ENCODE results near the gene GRID2. TPM values are rescaled to one million over a fixed set of nuclear protein-coding genes. Genes with fewer than 3 reads are reported as not detected.

Gene GRID2
- total and polyA plus RNA-seq, 2 of the 4 experiments (the other 2 are of a cell fraction) = under 0.01 TPM; not detected in 1

GRCh38 chr4:93184053-93184452 is 880.3 kb downstream of the GRID2 start:
- no TSS peak for BruUV-seq (replicated peaks)
- H4K20me1 ChIP-seq (ENCODE audit: insufficient read depth, low read length) = no peaks in the 10 kb centered on the region
- no peak overlapping the region for H4K8ac ChIP-seq (ENCODE audit: low read depth in 2 of 2, low read length in 2 of 2)
- H4K5ac ChIP-seq (ENCODE audit: low read depth, low read length) = no peak overlapping the region
- H3K79me1 ChIP-seq (ENCODE audit: low read depth in 1 of 2, low read length in 2 of 2) = no peaks in the 10 kb centered on the region
- no peaks in the 10 kb centered on the region for H3K9me1 ChIP-seq (ENCODE audit: insufficient read depth, low read length)
- no peak overlapping the region for H3K27ac ChIP-seq (ENCODE audit: insufficient read depth, low read length)
- no peak overlapping the region for H2AK9ac ChIP-seq (replicated peaks; ENCODE audit: low read depth, low read length, poor library complexity)
- H3K14ac ChIP-seq (replicated peaks; ENCODE audit: low read depth, low read length) = no peak overlapping the region
- H3K9ac ChIP-seq (ENCODE audit: low read depth, low read length) = no peak overlapping the region
- H2BK15ac ChIP-seq (ENCODE audit: low read depth, low read length) = no peak overlapping the region
- H3K18ac ChIP-seq (ENCODE audit: low read depth, low read length) = no peak overlapping the region
- ChIA-PET CTCF (interaction anchor here (0.6 kb wide), 2 partner anchors 25 to 328 kb away, joined by 3 to 7 read pairs; no protein-coding TSS in a partner anchor), POLR2A (ENCODE audit: unreplicated experiment) (no interaction called here)
- dilution Hi-C loops (cut with HindIII; ENCODE audit: low sequenced_read_pairs, unreplicated experiment) (no loop called here), intact Hi-C loops (cut with micrococcal nuclease) (no loop called here), in situ Hi-C loops (cut with MboI; ENCODE audit: low sequenced_read_pairs) (no loop called here)
- WGBS, 2 experiments (ENCODE audit: extremely low coverage in 2 of 2, insufficient read length in 1 of 2) = no CpG with 5 or more reads among the region's 2 CpGs
- H3K9me3 ChIP-seq (ENCODE audit: control insufficient read depth, insufficient read depth, low read length) = no peaks in the 10 kb centered on the region
- no peak overlapping the region for H3K4me2 ChIP-seq (ENCODE audit: low read depth, low read length)
- H3K4ac ChIP-seq (ENCODE audit: low read depth, low read length) = no peak overlapping the region
- H3K23ac ChIP-seq (ENCODE audit: low read depth, low read length) = no peak overlapping the region
- no peaks in the 10 kb centered on the region for H3K27me3 ChIP-seq (ENCODE audit: control insufficient read depth, insufficient read depth, low read length)
- TF ChIP-seq CTCF (conservative IDR thresholded peaks at IDR 0.05; ENCODE audit: low read depth, low read length) (no peak), ELK1 (IDR thresholded peaks at IDR 0.05; ENCODE audit: borderline replicate concordance, low read depth, low read length) (no peak), POLR2A (IDR thresholded peaks at IDR 0.05; ENCODE audit: low read depth, low read length) (no peak), NFE2L2 (IDR thresholded peaks at IDR 0.05; ENCODE audit: low read depth, low read length) (no peak)
- no peak overlapping the region for H3K4me3 ChIP-seq (ENCODE audit: insufficient read depth, low read depth, low read length)
- no peak overlapping the region for H2BK120ac ChIP-seq (ENCODE audit: low read depth, low read length)
- no peak for DNase-seq
- H2AFZ ChIP-seq (replicated peaks; ENCODE audit: low read length, poor library complexity) = no peak overlapping the region
- H3K4me1 ChIP-seq (ENCODE audit: control insufficient read depth, insufficient read depth, low read length) = no peaks in the 10 kb centered on the region
- H3K56ac ChIP-seq (ENCODE audit: extremely low read depth, insufficient read depth, low read length) = no peak overlapping the region
- H2BK5ac ChIP-seq (ENCODE audit: low read depth, low read length, poor library complexity, severe bottlenecking) = no peak overlapping the region
- H2BK20ac ChIP-seq (ENCODE audit: low read depth, low read length) = no peak overlapping the region
- no peak for ATAC-seq (ENCODE audit: low read depth)
- no peaks in the 10 kb centered on the region for H3K36me3 ChIP-seq (ENCODE audit: control insufficient read depth, insufficient read depth, low read length)
- no peak overlapping the region for H2AK5ac ChIP-seq (ENCODE audit: low read depth, low read length)
- H4K91ac ChIP-seq (ENCODE audit: insufficient read depth, low read depth, low read length) = no peak overlapping the region
